Adipocyte (in vitro differentiated cells): ENCODE data around the gene TUNAR.

ENCODE experiments used
- DNase-seq: peaks from one replicate; pipeline ENCODE4 v3.0.0-alpha.2; 2015; ENCODE audit warnings: low read depth
- H3K27me3 ChIP-seq: replicated peaks from 2 replicates; pipeline ENCODE4 v1.7.0; 2013; ENCODE audit warnings: mild to moderate bottlenecking, low read length, moderate library complexity; ENCODE audit not compliant: control insufficient read depth, insufficient read depth
- H3K36me3 ChIP-seq: 2 replicates; pipeline ENCODE4 v1.7.0; 2013; ENCODE audit warnings: low read length, mild to moderate bottlenecking, moderate library complexity; ENCODE audit not compliant: control insufficient read depth, insufficient read depth, severe bottlenecking
- H3K4me1 ChIP-seq: 2 replicates; pipeline ENCODE4 v1.7.0; 2013; ENCODE audit warnings: mild to moderate bottlenecking, low read length, moderate library complexity; ENCODE audit not compliant: control insufficient read depth, insufficient read depth
- H3K4me3 ChIP-seq: 2 replicates; pipeline ENCODE4 v1.7.0; 2013; ENCODE audit warnings: mild to moderate bottlenecking, low read length, moderate library complexity
- H3K9ac ChIP-seq: 2 replicates; pipeline ENCODE4 v1.7.0; 2013; ENCODE audit warnings: mild to moderate bottlenecking, low read length, moderate library complexity
- H3K9me3 ChIP-seq: 2 replicates; pipeline ENCODE4 v1.7.0; 2013; ENCODE audit warnings: mild to moderate bottlenecking, low read length, moderate library complexity; ENCODE audit not compliant: control insufficient read depth

The TUNAR gene

GRCh38 chr14:95920769-95921438, 44.3 kb downstream of the TUNAR start:
- Histone ChIP-seq H3K27me3 (peaks cover 16% of the 10 kb centered on the region), H3K4me3 (no peak overlapping the region), H3K9ac (no peak overlapping the region), H3K36me3 (no peaks in the 10 kb centered on the region), H3K4me1 (no peaks in the 10 kb centered on the region), H3K9me3 (peaks cover 3% of the 10 kb centered on the region)
- DNase-seq = no peak

- peaks cover 16% of the 10 kb centered on the region for H3K27me3 ChIP-seq
- H3K4me3 ChIP-seq = no peak overlapping the region
- peaks cover 3% of the 10 kb centered on the region for H3K9me3 ChIP-seq
- H3K36me3 ChIP-seq = no peaks in the 10 kb centered on the region
- no peaks in the 10 kb centered on the region for H3K4me1 ChIP-seq
- no peak for DNase-seq
- H3K9ac ChIP-seq = no peak overlapping the region
These were observed 45.4 kb downstream of the TUNAR start for GRCh38 chr14:95922080-95922479.

GRCh38 chr14:95928751-95929150, 52.1 kb downstream of the TUNAR start:
- DNase-seq = no peak
- Histone ChIP-seq H3K4me3 (no peak overlapping the region), H3K27me3 (peaks cover 29% of the 10 kb centered on the region), H3K9me3 (peaks cover 3% of the 10 kb centered on the region), H3K9ac (no peak overlapping the region), H3K4me1 (no peaks in the 10 kb centered on the region), H3K36me3 (no peaks in the 10 kb centered on the region)

GRCh38 chr14:95931384-95931783, 54.8 kb downstream of the TUNAR start:
- no peaks in the 10 kb centered on the region for H3K36me3 ChIP-seq
- H3K4me3 ChIP-seq = no peak overlapping the region
- peaks cover 17% of the 10 kb centered on the region for H3K27me3 ChIP-seq
- H3K4me1 ChIP-seq = no peaks in the 10 kb centered on the region
- H3K9ac ChIP-seq = no peak overlapping the region
- no peaks in the 10 kb centered on the region for H3K9me3 ChIP-seq
- DNase-seq = no peak

- peak; percentile 48 for DNase-seq
- Histone ChIP-seq H3K27me3 (peaks cover 4% of the 10 kb centered on the region), H3K9me3 (peaks cover 2% of the 10 kb centered on the region), H3K4me3 (no peak overlapping the region), H3K4me1 (no peaks in the 10 kb centered on the region), H3K36me3 (no peaks in the 10 kb centered on the region), H3K9ac (no peak overlapping the region)
These were observed 58.7 kb downstream of the TUNAR start for GRCh38 chr14:95935228-95935822.

- DNase-seq = no peak
- H3K36me3 ChIP-seq = no peaks in the 10 kb centered on the region
- peaks cover 2% of the 10 kb centered on the region for H3K27me3 ChIP-seq
- H3K9me3 ChIP-seq = peaks cover 2% of the 10 kb centered on the region
- no peaks in the 10 kb centered on the region for H3K4me1 ChIP-seq
- no peak overlapping the region for H3K4me3 ChIP-seq
- no peak overlapping the region for H3K9ac ChIP-seq
These were observed 59.4 kb downstream of the TUNAR start for GRCh38 chr14:95936041-95936440.

- no peaks in the 10 kb centered on the region for H3K27me3 ChIP-seq
- no peaks in the 10 kb centered on the region for H3K36me3 ChIP-seq
- no peak overlapping the region for H3K4me3 ChIP-seq
- no peak overlapping the region for H3K9ac ChIP-seq
- H3K9me3 ChIP-seq = peaks cover 9% of the 10 kb centered on the region
- H3K4me1 ChIP-seq = no peaks in the 10 kb centered on the region
- no peak for DNase-seq
These were observed 62.7 kb downstream of the TUNAR start for GRCh38 chr14:95939335-95939734.

GRCh38 chr14:95941897-95942296, 65.3 kb downstream of the TUNAR start:
- no peaks in the 10 kb centered on the region for H3K4me1 ChIP-seq
- no peaks in the 10 kb centered on the region for H3K36me3 ChIP-seq
- no peak overlapping the region for H3K9ac ChIP-seq
- H3K4me3 ChIP-seq = no peak overlapping the region
- H3K27me3 ChIP-seq = no peaks in the 10 kb centered on the region
- no peak for DNase-seq
- peaks cover 9% of the 10 kb centered on the region for H3K9me3 ChIP-seq

GRCh38 chr14:95943699-95944098, 67.1 kb downstream of the TUNAR start:
- Histone ChIP-seq H3K4me1 (no peaks in the 10 kb centered on the region), H3K4me3 (no peak overlapping the region), H3K36me3 (no peaks in the 10 kb centered on the region), H3K9me3 (peaks cover 9% of the 10 kb centered on the region), H3K27me3 (peaks cover 3% of the 10 kb centered on the region), H3K9ac (no peak overlapping the region)
- DNase-seq = no peak

- H3K4me1 ChIP-seq = no peaks in the 10 kb centered on the region
- peaks cover 9% of the 10 kb centered on the region for H3K9me3 ChIP-seq
- DNase-seq = no peak
- H3K4me3 ChIP-seq = no peak overlapping the region
- H3K27me3 ChIP-seq = peaks cover 3% of the 10 kb centered on the region
- H3K9ac ChIP-seq = no peak overlapping the region
- H3K36me3 ChIP-seq = no peaks in the 10 kb centered on the region
These were observed 67.8 kb downstream of the TUNAR start for GRCh38 chr14:95944462-95944861.

- no peak for DNase-seq
- Histone ChIP-seq H3K9me3 (peaks cover 7% of the 10 kb centered on the region), H3K4me3 (no peak overlapping the region), H3K9ac (no peak overlapping the region), H3K27me3 (peaks cover 3% of the 10 kb centered on the region), H3K36me3 (no peaks in the 10 kb centered on the region), H3K4me1 (no peaks in the 10 kb centered on the region)
These were observed 70.2 kb downstream of the TUNAR start for GRCh38 chr14:95946867-95947266.

- H3K9me3 ChIP-seq = no peaks in the 10 kb centered on the region
- no peak overlapping the region for H3K4me3 ChIP-seq
- DNase-seq = no peak
- no peaks in the 10 kb centered on the region for H3K4me1 ChIP-seq
- no peak overlapping the region for H3K9ac ChIP-seq
- H3K27me3 ChIP-seq = peaks cover 8% of the 10 kb centered on the region
- no peaks in the 10 kb centered on the region for H3K36me3 ChIP-seq
These were observed 71.9 kb downstream of the TUNAR start for GRCh38 chr14:95948558-95948981.
